Epithelial cell of esophagus (primary cell): Measurements from ENCODE around the gene CLIC3.

Experiments used
- DNase-seq: peaks from one replicate; pipeline ENCODE4 v3.0.0; 2010; ENCODE audit warnings: low read depth
- H3K4me3 ChIP-seq: 2 replicates; pipeline ENCODE4 v1.5.1; 2011; ENCODE audit warnings: mild to moderate bottlenecking, low read length, control low read depth
- CTCF ChIP-seq: IDR thresholded peaks from 2 replicates; pipeline ENCODE4 v1.5.1; 2011; ENCODE audit warnings: low read depth, mild to moderate bottlenecking, low read length, control low read depth, inconsistent platforms; ENCODE audit not compliant: insufficient read depth; ENCODE audit errors: missing control alignments

Gene CLIC3

GRCh38 chr9:136963751-136964150, 32.6 kb downstream of the CLIC3 start:
- no peak for DNase-seq
- no peak overlapping the region for H3K4me3 ChIP-seq
- TF ChIP-seq CTCF = no peak

GRCh38 chr9:136963341-136963740, 33.0 kb downstream of the CLIC3 start:
- H3K4me3 ChIP-seq = no peak overlapping the region
- DNase-seq = no peak
- no peak for TF ChIP-seq CTCF

GRCh38 chr9:136962701-136963248, 33.6 kb downstream of the CLIC3 start:
- DNase-seq = no peak
- no peak for TF ChIP-seq CTCF
- H3K4me3 ChIP-seq = no peak overlapping the region

- no peak overlapping the region for H3K4me3 ChIP-seq
- TF ChIP-seq CTCF = no peak
Observed at GRCh38 chr9:136962163-136962562, 34.2 kb downstream of the CLIC3 start.

GRCh38 chr9:136961279-136962065, 34.9 kb downstream of the CLIC3 start:
- H3K4me3 ChIP-seq = no peak overlapping the region
- DNase-seq = no peak
- no peak for TF ChIP-seq CTCF

More at GRCh38 chr9:136962163-136962562, 34.2 kb downstream of the CLIC3 start:
- DNase-seq = no peak

- H3K4me3 ChIP-seq = no peak overlapping the region
- no peak for DNase-seq
- TF ChIP-seq CTCF = no peak
Observed at GRCh38 chr9:136960938-136961275, 35.5 kb downstream of the CLIC3 start.
